DND-41 (cell line): ENCODE results near the gene TLNRD1.

Experiments used
- EZH2 ChIP-seq: IDR thresholded peaks from 3 replicates; pipeline ENCODE4 v1.6.1; 2012; ENCODE audit warnings: borderline replicate concordance, low read depth, mild to moderate bottlenecking, moderate library complexity, low read length, inconsistent platforms; ENCODE audit not compliant: severe bottlenecking
- TF ChIP-seq, protein P1 (sequence below): IDR thresholded peaks from 2 replicates; pipeline ENCODE4 v1.5.1; 2012; ENCODE audit warnings: borderline replicate concordance, low read length, moderate library complexity, mild to moderate bottlenecking; ENCODE audit not compliant: poor library complexity, severe bottlenecking; ENCODE audit errors: extremely low read depth

DNA sequence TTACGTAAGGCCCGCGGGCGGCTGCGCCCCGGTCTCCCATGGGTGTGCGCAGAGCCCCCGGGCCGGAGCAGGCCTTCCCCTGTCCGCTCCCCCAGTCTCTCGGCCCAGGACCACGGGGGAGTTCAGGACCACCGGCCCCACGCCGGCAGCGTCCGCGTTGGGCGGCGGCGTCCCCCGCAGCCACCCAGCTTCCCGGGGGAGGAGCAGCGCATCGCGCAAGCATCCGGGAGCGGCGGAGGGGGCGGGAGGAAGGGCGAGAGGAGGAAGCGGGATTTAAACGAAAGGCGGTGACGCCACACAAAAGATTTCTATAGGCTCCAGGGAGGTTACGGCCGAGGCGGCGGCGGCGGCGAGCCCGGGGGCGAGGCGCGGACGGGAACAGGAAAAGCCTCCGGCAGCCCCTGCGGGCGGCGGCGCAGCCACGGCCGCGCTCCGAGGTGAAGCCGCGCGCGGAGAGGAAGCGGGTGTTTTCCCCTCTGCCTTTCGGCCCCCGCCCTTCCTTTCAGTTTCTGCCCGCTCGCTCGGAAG is at the start of gene TLNRD1:
- TF ChIP-seq, protein P1, sequence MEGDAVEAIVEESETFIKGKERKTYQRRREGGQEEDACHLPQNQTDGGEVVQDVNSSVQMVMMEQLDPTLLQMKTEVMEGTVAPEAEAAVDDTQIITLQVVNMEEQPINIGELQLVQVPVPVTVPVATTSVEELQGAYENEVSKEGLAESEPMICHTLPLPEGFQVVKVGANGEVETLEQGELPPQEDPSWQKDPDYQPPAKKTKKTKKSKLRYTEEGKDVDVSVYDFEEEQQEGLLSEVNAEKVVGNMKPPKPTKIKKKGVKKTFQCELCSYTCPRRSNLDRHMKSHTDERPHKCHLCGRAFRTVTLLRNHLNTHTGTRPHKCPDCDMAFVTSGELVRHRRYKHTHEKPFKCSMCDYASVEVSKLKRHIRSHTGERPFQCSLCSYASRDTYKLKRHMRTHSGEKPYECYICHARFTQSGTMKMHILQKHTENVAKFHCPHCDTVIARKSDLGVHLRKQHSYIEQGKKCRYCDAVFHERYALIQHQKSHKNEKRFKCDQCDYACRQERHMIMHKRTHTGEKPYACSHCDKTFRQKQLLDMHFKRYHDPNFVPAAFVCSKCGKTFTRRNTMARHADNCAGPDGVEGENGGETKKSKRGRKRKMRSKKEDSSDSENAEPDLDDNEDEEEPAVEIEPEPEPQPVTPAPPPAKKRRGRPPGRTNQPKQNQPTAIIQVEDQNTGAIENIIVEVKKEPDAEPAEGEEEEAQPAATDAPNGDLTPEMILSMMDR, result no peak
- TF ChIP-seq EZH2, result no peak
